GM18502 (cell line): ENCODE data around the gene ARPC4.
"Not testable (repeated sequence)": the region's sequence is repeated elsewhere in the genome, so short reads cannot be mapped to it uniquely, and the experiment has no call there.

Experiments
- ATAC-seq: cut with Tn5 transposase; IDR thresholded peaks from one replicate; pipeline ENCODE4 v1.9.1; 2021; ENCODE audit warnings: mild to moderate bottlenecking; ENCODE audit not compliant: unreplicated experiment, poor library complexity

The ARPC4 gene

DNA sequence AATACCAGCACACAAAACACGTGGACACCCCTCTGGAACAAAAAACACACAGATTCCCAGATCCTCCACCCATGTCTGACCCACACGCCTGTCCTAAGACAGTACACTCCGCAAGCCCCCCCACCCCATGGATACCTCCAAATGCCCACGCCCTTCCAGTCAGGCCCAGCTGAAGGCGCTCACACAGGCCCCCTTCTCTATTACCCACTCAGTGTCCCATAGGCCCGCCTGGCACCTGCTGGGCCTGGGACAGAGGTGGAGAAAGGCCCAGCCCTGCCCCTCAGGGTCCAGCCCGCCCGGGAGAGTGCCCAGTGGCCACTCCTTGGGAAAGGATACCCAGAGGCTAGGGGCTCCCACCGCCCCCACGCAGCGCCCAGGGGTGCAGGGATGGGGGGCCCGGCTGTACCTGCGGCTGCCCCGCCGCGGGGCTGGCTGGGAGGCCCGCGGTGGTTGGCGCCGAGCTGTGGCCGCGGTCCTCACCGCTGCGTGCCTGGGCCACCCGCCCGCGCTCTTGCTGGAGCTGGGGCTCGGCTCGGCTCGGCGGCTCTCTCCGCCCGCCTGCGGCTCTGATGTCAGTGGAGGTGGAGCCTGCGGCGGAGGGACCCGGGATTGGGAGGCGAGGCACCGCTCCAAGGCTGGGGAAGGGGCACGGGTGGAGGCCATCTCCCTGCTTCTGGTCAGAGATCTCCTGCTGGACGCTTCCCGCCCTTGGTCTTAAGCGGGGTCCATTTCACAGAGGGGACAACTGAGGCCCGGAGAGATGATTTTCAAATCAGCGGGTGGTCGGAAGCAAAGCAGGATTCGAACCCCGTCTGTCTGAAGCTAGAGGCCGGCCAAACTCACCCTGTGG lies 23.2 kb upstream of the ARPC4 start, which contains the start of gene CAMK1:
Gene CAMK1, minus strand, starts transcription at position 522 of the 850 bp plus-strand sequence. CDS start 2,198 bp downstream, outside the sequence.
- ATAC-seq, result peak; percentile 64

DNA sequence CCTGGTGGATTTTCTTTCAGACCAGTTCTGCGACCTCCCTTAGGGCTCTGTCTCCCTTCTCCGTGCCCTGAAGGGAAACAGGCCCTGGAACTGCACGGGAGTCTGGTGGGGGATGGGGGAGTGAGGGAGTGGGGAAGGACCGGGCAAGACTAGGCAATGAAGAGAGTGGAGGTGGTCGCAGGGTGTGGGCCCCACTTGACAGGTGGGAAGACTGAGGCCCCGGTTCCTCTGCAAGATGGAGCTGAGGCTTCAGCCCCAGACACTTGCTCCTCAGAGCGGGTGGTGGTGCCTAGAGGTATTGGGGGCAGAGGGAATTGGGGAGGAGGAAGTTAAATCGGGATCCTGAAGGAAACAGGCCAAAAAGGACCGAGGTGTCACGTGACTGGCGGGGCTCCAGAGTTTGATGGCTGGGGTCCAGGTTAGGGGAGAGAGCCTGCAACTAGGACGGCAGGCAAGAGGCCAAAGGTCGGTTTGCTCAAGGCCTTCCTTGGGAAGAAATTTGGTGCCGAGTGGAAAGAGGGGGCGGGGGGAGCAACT lies 22.5 kb upstream of the ARPC4 start:
- no peak for ATAC-seq

DNA sequence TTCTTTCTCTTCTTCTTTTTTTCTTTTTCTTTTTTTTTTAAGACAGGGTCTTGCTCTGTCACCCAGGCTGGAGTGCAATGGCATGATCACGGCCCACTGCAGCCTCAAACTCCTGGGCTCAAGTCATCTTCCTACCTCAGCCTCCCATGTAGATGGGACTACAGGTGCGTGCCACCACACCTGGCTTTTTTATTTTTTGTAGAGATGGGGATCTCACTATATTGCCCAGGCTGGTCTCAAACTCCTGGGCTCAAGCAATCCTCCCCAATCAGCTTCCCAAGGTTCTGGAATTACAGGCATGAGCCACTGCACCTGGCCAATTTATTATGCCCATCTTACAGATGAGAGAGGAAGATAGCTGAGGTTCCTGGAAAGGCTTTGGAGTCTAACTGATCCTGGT lies 21.9 kb upstream of the ARPC4 start:
- ATAC-seq, result not testable (repeated sequence)

DNA sequence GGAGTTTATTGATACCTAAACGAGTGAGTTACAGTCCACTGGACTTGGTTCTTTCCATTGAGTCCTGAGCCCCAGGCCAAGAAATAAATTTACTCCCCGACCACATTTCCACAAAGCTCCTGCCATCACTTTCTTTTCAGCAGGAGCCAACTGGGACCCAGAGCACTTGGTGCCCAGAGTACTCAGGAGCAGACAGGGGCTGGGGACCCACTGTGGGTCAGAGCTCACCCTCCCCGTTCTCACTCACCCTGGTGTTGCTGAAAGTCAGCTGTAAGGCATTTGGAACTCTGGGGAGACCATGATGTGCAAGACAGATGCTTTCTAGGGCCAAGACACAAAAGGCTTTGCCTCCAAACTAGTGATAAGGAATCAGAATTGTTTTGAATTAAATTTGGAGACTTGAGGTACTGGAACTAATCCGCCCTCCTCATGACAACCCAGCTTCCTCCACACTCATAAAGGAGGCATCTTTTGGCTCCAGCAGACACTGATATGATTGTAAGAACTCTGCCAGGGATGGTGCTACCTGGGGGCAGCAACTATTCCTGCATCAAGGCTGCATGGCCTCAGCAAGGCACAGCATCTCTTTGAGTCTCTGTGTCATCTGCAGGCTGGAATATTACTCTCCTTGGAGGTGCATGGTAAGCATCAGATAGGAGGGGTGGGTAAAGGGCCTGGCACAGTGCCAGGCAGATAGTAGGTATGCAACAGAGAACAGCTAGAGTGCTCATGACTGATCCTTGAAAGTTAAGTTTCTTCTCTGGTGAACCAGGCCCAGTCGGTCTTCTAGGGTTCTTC lies 15.8 kb upstream of the ARPC4 start:
- ATAC-seq, result no peak

DNA sequence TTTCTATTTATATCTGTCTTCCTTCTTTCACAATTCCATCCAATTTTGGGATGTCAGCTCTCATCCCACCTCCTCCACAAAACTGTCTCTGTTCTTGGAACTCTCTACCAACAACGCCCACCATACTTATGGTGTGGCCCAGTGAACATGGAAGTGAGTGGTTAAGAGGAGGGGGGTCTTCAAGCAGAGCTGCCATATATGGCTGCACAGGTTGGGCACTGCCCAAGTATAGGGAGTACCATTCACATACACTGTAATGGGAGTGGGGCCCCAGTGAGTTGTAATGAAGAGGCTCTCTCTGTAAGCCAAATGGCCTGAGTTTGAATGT lies 15.2 kb upstream of the ARPC4 start:
- ATAC-seq, result no peak

DNA sequence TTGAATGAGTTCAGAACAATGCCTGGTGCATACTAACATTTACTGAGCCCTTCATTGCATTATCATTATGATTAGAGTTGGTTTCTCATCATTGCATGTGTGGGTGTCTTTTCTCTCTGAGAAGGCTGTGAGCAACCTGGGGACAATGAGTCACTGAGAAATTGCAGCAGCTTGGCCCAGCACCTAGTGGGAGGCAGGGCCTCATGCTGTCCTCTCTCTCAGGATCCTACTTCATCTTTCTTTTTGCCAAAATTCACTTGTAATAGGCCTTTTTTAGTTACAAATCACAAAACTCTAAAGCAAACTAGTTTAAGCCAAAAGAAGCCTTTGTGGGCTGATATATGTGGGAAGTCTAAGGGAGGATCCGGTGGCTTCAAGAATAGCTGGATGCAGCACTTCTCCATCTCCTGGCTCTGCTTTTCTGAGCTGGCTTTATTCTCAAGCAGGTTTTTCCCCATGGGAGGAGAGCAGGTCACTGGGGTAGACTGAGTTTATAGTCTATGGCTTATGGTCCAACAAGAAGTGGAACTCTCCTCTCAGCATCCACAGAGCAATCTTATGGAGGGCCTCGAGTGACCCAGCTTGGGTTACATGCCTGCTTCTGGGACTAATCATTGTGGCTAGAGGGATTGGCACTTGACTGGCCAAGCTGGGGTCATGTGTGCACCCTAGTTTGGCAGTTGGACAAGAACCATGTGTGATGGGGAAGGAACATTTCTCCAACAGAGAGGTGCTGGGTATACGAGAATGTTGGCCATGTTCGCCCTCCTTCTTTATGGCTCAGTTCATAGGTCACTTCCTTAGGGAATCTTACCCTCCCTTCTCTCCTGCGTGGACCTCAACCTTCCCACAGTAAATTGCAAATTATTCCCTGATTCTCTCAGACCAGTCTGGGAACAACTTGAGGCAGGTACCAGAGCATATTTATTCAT lies 14.5 kb upstream of the ARPC4 start:
- ATAC-seq, result no peak

DNA sequence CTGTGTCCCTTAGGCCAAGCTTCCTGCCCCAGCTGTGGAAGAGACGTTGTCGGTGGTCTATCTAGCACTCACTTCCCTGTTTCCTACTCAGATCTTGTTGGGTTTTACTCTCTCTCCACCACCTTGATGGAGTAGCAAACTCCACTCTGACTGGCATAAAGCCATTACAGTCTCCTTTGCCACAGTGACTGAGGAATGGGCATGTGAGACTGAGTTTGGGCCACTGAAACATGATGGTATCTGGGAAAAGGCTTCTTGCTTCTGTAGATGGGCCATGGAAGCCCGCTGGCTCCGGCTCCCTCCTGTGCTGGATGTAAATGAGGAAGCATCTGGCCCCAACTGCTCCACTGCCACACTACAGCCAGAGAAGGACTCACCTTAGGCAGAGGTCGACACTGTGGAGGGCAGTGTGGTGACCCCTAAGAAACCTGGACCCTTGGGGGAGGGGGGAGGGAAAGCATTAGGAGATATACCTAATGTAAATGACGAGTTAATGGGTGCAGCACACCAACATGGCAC lies 13.7 kb upstream of the ARPC4 start:
- ATAC-seq, result no peak

DNA sequence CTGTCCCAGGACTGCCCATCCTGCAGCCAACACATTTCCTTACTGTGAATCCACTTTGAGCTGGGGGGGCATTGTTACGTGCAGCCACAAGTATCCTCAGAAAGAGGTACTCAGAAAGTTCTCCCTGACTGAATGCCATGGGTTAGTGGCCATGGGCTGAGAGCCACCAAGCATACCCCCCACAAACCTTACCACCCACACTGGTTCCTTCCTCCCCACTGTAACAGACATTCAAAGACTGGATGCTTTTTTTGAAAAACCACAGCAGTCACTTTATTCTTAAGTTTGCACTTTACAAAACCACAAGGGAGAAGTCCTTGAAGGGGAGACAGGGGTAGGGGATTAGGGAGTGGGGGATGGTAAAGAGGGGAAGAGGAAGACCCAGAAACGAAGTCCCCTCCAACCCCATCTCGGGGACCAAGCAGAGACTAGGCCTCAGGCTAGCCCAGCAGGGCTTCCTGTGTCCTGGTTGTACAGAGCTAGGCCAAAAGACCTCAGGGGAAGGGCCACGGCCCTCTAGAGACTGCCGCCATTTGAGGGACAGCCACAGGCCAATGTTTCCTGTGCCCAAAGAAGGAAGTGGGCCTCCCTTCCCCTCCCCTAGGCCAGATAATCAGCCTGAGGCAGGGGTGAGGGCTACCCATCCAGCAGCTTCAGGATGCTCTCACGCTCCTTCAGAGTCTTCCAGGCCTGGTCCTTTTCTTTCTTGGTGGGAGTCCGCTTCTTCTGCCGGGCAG lies 13.0 kb upstream of the ARPC4 start:
- peak; percentile 55 for ATAC-seq

DNA sequence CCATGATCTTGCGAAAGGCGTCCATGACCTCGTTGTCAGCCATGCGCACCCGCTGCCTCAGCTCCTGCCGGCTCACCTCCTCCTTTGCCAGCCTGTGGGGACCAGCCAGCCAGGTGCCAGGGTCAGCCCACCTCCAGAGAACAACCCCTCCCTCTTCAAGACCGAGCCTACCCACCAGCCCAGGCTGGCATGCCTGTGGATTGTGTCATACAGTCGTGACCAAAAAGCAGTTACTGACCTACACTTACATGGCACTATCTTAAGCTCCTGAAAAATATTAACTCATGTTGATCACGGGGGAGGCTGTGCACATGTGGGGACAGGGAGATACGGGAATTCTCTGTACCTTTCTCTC lies 12.4 kb upstream of the ARPC4 start:
- ATAC-seq, result peak; percentile 13

DNA sequence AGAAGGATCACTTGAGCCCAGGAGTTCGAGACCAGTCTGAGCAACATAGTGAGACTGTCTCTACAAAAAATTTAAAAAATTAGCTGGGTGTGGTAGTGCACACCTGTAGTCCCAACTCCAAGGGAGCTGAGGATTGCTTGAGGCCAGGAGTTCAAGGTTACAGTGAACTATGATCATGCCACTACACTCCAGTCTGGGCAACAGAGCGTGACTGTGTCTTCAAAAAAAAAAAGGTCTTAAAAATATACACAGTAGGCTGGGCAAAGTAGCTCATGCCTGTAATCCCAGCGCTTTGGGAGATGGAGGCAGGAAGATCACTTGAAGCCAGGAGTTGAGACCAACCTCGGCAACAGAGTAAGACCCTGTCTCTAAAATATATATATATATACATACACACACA lies 12.0 kb upstream of the ARPC4 start:
- ATAC-seq, result no peak

DNA sequence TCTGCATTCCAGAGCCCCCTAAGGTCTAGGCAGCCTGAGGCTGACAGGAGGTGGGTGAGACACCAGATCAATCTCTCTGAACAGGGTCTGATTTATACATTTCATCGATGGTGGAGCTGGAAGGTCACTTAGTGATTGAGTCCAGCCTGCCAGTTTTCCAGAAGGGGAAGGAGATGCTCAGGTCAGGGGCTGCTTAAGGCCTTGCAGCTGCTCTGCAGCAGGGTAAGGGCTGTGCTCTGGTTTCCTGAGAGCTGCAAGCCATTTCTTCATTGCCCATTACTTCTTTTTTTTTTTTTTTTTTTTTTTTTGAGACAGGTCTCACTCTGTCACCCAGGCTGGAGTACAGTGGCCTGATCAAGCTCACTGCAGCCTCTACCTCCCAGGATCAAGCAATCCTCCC lies 11.3 kb upstream of the ARPC4 start:
- ATAC-seq, result no peak

DNA sequence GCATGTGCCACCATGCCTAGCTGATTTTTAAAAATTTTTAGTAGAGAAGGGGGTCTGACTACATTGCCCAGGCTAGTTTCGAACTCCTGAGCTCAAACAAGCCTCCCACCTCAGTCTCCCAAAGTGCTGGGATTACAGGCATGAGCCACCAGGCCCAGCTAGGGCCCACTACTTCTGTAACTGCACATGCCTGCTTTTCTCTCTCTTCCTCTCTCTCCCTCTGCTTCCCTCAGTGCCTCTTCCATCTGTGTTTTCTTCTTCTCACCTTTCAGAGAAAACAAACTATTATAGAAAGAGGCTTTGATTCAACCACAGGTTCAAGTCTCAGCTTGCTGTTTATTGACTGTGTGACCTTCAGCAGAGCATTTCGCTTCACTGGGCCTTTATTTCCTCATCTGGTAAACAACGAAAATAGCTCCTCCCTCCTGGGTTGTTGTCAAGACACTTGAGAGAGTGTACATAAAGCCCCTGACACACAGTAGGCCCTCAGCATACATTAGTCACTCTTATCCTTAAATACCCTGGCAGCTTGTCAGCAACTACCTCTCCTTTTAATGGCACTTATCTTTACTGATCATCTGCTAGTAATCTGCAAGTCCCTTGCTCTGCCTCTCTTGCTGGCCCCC lies 10.8 kb upstream of the ARPC4 start:
- ATAC-seq, result no peak

DNA sequence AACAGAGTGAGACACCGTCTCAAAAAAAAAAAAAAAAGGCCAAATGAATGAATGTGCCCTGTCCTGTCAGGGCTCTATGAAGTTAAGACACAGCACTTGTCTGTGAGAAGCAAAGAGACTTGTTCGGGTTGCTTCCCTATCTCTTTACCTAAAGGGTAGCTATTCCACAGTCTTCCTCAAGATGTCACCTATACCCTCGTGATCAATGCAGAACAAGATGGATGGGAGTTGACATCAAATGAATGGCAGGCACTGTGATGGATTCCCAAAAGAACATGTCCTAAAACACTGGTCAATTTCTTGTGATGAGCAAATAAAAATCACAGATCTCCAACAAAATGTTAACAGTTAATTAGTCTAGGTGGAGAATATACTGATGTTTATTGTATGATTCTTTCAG lies 10.1 kb upstream of the ARPC4 start:
- no peak for ATAC-seq

DNA sequence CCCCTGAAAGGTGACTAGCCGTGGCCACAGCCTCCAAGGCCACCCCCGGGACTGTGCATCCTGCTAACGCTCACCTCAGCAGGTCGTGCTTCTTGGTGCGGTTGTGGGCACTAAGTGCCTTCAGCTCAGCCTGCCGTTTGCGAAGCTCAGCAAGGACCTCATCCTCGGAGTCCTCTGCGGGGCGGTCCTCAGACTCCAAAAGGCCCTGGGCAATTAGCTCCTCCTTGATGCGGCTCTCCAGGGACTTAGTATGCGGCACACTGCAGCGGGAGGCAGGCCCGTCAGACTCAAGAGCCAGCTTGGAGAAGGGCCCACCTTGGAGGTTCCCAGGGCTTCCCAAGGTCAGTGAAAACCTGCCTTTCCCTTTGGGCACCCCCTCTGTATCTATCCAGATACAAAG lies 8.9 kb upstream of the ARPC4 start:
- no peak for ATAC-seq

DNA sequence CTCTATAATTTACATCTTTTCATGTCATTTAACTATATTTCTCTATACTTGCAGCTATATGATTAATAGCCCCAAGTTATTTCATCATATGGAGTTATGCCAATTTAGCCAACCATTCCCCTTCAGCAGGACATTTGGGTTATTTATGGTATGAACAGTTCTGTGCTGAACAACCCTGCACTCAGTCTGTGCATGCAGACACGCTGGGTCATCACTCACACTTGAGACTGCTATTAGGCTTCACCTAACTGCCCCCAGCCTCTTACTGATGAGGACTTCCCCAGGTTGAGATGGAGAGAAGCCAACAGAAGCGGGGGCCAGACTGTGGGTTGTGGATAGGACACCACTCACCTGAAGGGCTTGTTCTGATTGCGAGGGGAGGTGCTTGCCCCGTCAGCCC lies 7.9 kb upstream of the ARPC4 start:
- no peak for ATAC-seq

DNA sequence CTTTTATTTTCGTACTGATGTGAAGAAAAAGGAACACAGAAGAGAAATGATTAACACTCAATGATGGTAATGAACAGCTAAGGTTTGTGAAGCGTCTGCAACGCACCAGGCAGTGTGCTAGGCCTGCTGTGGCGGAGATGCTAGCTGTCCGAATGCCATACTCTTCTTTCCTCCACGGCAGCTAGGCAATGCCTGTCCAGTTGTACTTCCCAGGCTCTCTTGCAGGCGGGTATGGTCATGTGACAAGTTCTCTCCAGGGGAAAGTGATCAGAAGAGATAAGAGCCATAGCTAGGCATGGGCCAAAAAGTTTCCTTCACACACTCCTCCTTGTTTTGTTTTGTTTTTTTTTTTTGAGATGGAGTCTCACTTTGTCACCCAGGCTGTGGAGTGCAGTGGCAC lies 7.3 kb upstream of the ARPC4 start:
- ATAC-seq, result no peak

DNA sequence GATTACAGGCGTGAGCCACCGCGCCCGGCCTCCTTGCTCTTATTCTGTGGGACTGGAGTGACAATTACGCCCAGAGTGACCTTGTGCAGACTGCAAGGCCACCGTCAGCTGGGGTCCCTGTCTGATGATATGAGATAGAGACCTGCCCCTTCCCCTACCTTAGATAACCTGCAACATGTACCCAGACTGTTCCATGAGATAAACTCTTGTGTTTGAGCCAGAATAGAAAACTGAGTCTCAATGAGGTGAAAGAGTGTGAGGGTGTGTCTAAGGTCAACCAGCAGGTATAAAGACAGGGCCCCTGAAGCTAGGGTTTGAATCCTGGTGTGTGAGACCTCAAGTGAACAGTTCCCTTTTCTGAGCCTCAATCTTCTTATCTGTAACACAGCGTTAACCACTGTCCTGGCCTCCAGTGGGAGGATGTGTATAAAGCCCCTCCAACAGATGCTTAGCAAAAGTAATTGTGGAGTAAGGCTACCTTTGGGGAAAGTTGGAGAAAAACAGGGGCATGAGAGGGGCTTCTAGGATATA lies 6.6 kb upstream of the ARPC4 start:
- ATAC-seq, result no peak

DNA sequence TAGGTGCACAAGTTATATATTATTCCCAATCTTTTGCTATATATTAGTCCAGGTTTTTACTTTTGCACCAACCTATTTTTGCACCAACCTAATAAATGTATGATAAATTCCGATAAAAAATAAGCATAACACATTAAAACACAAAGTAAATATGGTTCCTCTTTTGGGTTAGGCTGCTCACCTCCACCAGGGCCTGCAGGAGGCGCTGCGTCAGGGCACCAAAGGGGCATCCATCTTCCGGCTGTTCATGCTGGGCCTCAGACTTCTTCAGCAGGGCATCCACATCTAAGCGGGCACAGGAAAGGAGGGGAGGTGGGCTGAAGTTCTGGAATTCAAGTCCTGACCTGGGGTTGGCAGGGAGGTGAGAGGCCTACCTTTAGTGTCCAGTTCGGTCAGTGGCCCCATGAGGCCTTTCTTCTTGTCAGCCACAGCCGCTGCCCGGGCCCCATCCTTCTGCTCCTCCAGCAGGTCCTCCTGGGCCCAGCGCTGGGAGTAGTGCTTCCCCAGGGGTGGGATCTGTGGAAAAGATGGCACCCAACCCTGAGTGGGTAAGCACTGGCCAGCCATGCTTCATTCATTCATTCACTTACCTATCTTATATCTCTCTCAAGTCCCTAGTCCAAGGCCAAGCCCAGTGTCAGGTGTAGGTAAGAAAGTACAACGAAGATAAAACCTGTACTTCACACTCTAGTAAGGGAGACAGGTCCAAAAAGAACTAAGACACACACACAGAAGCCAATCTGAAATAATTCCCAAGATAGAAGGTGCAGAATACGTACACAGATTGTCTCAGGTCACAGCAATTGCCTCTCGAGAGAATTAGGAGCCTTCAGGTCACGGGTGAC lies 5.8 kb upstream of the ARPC4 start:
- no peak for ATAC-seq
